Measurements from ENCODE around the gene ABCC6.
"Not testable (repeated sequence)": the region's sequence is repeated elsewhere in the genome, so short reads cannot be mapped to it uniquely, and the experiment has no call there.

- not testable (repeated sequence) for TF ChIP-seq CTCF (IDR thresholded peaks at IDR 0.05; ENCODE audit: insufficient read depth, low read length); POLR2AphosphoS5 (IDR thresholded peaks at IDR 0.05; ENCODE audit: low read depth); REST (IDR thresholded peaks at IDR 0.05; ENCODE audit: insufficient replicate concordance, low read depth)
Observed at GRCh38 chr16:16268185-16268808, 45.0 kb upstream of the ABCC6 start.
